ENCODE measurements around the gene PHF20. TPM values are rescaled to one million over a fixed set of nuclear protein-coding genes. Genes with fewer than 3 reads are reported as not detected.
"Not testable (repeated sequence)": the region's sequence is repeated elsewhere in the genome, so short reads cannot be mapped to it uniquely, and the experiment has no call there.

PHF20 gene
- 17.3 TPM for total RNA-seq

DNA sequence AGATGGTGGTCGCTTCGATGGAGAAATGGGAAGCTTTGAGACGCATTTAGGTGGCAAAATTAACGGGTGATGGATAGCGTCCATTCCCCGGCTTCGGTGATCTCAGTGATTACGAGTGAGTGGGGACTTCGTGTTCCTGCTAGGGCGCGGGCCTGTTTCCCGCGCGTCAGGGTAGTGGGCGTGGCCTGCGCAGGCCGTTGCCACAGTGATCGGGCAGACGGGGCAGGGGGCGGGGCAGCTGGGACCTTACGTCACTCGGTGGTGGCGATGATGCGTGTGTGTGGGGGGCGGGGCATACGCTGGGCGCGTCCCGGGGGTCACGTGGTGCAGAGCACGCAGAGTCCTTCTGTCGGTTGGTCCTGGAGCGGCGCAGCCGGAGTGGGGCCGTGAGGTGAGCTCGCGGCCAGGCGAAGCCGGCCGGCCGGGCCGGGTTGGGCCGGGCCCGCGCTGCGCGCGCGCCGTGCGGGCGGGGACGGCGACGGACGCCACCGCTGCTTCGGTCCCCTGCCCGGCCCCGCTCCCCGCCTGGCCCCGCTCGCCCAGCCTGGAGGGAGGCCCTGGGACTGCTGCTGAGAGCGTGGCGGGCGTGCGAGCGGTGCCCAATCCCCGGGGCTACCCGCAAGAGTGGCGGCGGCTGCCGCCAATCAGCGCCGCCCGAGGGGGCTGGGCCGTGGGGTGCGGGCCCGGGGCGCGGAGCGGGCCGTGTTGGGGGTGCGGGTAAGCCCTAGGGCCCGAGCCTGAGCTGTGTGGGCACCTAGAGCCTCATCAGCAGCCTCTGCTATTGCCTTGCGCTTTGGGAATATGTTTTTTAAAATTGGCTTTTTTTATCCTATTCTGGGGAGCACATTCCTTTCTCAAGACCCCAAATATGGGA is at the start of gene PHF20:
Gene PHF20 (plus strand): TSS at position 327 of the 874 bp plus-strand sequence. CDS start 29,508 bp downstream, outside the sequence.
- ATAC-seq = peak; percentile 91

DNA sequence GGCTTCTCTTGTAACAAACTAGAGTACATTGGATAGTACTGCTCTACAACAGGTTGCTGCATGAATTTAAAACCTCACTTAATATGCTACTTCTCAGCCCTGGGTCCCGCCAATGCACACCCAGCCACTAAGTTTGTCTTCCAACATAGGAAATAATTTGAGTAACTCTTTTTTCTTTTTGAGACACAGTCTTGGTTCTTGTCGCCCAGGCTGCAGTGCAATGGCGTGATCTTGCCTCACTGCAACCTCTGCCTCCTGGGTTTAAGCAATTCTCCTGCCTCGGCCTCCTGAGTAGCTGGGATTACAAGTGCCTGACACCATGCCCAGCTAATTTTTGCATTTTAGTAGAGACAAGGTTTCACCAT is 48.6 kb upstream of the PHF20 start:
- ATAC-seq = not testable (repeated sequence)

DNA sequence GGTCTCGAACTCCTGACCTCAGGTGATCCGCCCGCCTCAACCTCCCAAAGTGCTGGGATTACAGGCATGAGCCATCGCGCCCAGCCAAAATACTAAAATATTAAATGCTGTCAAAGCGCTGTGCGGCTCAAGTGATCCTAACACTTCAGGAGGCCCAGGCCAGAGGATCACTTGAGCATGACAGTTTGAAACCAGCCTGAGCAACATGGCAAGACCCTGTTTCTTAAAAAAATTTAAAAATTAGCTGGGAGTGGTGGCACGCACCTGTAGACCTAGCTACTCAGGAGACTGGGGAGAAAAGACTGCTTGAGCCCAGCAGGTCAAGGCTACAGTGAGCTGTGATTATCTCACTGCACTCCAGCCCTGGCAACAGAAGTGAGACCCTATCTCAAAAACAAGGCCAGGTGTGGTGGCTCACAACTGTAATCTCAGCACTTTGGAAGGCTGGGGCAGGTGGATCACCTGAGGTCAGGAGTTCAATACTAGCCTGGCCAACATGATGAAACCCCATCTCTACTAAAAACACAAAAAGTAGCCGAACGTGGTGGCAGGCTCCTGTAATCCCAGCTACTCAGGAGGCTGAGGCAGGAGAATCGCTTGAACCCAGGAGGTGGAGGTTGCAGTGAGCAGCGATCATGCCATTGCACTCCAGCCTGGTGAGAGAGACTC is 48.0 kb upstream of the PHF20 start:
- ATAC-seq = not testable (repeated sequence)

DNA sequence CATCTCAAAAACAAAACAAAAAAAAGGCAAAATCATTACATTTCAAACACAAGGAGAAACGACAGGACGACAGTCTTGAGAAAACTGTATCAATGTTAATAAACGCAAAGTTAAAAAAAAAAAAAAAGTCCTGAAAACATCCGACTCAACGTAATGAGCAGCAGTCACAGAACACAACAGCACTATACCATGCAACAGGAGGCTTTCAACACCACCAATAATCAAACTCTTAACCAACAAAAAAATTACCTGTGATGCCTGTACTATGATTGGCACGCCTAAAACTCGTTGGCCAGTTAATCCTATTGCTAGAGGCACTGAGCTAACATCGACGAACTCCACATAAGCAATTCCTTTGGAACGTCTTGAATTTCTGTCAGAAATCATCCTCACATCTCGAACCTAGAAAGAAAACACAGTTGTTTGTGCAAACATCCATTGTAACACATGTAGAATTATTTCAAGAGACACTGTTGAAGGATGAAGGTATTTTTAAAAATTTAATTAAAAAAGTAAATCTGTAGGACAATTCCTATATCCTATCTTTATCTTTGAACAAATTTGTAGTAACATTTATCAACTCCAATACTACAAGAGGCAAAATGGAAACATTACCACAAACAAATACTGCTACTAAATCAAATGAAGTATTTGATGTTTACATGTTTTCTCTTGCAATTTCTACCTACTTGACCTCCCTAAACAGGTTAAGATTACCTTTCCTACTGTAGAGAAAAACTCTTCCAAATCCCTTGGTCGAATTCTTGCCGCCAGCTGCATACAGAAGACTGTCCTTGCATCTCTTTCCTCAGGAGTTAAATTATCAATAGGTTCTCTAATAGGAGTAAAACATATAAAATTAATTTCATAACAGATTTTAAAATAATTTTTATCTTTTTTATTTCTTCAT is 47.2 kb upstream of the PHF20 start:
- no peak for ATAC-seq

DNA sequence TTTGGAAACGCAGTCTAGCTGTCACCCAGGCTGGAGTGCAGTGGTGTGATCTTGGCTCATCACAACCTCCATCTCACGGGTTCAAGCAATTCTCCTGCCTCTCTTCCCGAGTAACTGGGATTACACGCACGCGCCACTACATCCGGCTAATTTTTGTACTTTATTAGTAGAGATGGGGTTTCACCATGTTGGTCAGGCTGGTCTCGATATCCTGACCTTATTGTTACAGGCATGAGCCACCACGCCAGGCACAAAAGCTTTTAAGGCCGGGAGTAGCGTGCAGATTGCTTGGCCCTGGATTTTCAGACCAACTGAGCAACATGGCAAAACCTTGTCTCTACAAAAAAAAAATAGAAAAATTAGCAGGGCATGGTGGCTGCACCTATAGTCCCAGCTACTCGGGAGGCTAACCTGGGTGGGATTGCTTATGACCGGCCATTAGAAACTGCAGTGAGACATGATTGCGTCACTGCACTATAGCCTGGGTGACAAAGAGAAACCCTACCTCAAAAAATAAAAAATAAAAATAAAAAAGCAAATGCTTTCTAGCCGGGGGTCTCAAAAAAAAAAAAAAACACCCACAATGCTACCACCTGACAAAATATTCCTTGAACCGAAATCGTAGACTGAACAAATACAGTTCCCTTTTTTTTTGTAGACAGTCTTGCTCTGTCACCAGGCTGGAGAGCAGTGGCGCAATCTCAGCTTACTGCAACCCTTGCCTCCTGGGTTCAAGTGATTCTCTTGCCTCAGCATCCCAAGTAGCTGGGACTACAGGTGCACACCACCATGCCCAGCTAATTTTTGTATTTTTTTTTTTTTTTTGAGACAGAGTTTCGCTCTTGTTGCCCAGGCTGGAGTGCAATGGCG is 44.7 kb upstream of the PHF20 start:
- no peak for ATAC-seq

DNA sequence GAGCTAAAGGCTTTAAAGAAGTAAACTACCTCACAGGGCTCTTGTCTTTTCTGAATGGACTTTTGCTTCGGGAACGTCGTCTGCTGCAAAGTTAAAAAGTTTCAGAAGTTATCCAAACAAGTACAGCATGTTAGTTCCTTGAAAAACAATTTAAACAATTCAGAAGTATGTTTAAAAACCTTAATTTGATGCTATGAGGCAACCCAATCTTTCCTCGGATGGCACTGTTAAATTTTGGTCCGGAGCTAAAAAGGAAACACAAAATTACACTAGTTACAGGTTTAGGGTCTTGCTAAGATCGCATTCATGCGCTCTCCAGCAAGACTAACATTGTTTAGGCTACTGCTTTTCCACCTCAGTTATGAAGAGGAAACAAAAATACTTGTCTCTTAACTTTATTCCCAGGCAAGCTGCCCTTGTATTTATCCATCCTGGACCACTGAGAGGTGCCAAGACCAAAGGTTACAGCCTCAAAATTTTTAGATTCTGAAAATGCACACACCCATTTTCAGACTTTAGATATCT is 42.5 kb upstream of the PHF20 start:
- ATAC-seq = no peak

DNA sequence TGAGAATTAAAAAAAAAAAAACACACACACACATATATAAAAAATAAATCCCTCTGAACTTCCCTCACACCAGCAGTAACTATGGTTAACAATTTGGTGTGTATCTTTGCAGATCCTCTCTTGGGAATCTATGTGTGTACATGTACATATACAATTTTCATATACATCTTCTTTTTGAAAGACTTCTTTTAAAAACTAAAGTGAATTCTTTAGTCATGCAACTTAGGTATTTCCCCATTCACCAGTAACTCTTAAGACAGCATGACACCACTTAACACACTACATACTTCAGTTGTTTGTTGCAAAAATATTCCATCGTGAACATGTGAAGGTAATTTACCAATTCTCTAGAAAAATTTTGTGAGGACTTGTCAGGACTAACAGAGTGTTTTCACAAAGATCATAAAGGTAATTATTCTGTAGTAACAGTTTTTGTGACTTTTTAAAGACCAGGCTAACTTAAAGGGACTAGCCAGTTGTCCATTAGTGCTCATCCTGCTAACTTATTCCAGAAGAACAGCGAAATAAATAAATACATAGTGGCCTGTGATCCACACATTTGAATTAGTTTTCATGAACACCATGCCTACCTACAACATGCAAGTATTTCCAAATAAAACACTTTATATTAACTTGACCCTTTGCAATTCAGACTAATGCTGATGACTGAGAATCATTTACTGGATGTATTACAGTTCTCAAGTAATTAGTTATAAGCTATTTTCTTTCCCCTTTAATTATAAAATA is 41.8 kb upstream of the PHF20 start:
- no peak for ATAC-seq

DNA sequence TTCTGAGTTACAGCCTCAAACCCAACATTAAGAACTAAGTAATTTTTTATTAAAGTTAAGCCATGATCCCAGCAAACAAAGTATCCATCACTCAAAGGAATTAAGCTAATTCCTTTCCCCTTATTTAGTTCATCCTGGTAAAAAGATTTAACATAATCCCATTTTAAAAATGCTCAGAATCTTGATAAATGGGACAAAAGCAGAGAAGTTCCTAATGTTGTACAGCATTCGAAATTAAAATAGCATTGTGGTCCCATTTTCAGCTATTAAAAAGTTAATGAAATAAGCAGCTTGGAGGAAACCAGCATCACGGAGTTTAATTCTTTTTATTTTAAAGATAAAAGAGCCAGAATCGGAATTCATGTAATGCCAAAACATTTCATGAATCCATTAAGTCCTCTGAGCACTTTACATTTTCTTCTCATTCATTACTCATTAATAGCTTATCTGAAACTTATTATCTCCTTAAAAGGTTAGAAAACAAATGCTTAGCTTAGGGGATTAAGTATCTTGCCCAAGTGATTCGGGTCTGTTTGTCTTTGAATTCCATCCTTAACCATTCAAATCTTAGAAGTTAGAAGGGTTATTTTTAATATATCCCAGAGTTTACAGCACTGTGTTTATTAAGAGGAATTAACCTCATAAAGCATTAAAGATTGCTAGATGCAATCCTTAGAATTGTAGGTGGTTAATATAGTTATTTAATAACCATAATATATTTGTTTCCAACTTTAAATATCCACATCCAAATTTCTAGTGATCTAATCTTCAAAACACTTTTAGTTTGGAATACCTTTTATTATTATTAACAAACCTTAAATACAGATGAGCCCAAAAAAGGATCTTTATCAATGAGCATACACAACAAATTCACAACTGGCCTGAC is 41.0 kb upstream of the PHF20 start:
- no peak for ATAC-seq

DNA sequence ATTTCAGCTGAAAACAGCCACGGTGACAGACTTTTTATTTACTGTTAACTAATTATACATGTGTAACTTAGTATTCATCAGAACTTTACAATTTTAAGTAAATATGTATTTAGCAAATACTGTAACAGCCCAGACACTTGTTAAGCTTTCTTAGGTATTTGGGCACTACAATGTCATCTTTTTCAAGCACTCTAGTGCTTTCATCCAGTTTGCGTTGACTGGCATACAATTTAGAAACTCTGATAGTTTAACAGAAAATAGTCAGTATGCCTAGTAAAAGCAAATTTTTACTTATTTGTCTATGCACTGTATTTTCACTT is 40.4 kb upstream of the PHF20 start:
- ATAC-seq = no peak

DNA sequence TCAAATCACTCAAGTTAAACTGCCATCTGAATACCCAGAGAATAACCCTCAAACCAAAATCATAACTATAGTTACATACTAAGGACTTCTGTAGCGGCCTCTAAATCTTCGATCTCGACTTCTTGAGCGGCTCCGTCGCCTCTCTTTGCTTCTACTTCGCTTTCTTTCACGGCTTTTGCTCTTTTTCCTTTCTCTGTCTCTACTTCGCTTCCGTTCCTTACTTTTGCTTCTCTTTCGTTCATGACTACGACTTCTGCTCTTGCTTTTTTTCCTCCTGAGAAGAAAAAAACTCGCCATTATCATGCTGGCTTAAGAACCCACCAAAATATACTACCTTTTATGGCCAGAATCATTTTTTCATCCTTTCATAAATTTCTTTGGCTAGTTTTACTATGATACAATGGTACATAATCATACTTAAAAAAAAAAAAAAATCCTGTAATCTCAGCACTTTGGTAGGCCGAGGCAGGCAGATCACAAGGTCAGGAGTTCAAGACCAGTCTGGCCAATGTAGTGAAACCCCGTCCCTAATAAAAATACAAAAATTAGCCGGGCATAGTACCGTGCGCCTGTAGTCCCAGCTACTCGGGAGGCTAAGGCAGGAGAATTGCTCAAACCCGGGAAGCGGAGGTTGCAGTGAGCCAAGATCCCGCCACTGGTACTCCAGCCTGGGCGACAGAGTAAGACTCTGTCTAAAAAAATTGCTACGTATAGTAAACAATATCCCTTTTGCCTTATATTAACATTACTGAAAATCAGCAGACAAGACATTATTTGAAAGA is 39.8 kb upstream of the PHF20 start:
- no peak for ATAC-seq

DNA sequence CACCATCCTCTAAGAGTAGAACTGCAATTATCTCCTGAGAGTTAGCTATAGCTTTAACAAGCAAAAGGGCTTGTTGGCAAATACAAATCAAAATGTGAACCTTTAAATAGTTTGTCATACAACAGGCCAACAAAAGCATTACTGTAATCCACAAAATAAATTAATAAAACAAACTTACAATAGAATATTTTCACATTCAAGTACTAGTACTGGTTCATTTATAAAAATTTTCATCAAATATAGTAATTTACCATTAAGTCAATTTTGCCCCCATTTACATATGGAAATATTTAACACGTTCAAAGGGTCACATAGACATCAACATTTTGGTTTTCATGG is 39.2 kb upstream of the PHF20 start:
- no peak for ATAC-seq

DNA sequence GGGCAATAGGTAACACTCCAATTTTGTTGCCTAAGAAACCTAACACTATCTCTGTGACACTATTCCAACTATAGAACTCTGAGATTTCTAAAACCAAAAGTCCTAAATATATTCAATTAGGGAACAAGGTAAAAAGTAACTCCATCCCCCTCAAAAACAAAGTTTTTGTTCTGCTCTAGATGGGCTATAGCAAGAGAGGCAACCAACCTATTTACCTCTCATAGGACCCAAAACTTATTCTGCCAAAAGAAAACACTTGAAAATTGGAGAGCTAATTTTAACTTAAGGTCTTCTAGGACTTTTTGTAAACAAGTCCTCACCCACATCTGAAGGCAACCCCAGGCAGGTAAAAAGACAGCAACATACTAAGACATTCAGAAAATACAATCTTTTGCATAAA is 37.4 kb upstream of the PHF20 start:
- no peak for ATAC-seq

DNA sequence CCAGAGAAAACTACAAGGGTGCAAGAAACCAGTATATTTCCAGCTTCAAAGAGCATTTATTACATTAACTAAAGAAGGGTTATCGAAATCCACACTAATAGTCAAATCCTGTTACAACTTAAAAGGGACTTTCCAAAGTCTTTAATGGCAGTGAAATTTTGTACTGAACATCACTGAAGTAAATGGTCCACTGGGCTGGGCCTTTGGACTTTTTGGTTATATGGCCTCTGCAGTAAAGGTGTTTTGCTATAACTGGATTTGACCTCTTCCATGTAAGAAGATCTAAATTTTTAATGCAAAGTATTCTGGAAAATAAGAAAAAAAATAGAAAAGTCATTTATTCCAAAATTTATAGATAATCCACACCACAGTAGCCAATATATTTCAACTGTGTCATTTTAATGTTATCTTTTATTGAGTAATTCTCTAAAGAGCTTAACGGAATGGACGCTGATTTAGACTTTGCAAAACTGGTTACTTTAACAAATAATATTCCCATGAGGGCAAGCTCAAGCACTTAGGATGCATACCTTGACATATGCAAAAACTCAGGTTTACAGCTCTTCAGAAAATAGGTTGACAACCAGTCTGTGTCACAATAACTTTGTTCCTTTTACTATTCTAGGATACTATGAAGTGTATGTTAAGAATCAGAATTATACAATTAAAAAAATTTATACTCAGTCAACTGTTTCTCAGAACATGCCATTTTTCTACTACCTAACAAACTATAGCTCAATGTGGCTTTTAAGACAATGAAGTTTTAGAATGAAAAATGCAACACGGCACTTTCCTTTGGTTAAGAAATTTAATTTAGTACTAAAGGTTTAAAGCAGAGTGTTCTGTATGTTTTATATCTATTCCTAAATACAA is 36.8 kb upstream of the PHF20 start:
- no peak for ATAC-seq

DNA sequence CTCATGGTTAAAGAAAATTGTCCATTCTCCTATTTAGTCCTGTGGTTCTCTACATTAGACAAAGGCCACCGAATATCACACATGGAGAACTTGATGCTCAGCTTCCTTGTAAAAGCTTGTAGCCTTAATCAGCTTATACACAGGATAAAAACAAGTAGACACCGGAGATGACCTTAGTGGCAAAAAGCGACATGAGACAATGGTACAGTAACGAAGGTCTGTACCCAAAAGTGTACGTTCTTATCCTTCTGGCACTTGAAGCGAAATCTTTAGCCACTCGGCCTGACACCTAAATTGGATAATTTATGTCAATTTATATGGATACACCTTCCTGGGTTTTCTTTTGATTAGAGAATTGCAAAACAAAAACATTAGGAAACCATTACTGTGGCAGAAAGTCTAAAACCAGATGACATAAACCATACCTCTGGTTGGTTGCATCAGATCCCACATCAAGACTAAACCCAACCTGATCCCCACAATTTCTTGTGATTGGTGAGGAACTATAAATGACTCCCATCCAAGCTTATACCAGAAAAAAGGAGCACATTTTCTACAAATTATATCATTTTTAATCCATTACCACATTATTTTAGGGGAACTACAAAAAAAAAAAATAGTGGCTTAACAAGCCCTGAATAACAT is 35.9 kb upstream of the PHF20 start:
- no peak for ATAC-seq

DNA sequence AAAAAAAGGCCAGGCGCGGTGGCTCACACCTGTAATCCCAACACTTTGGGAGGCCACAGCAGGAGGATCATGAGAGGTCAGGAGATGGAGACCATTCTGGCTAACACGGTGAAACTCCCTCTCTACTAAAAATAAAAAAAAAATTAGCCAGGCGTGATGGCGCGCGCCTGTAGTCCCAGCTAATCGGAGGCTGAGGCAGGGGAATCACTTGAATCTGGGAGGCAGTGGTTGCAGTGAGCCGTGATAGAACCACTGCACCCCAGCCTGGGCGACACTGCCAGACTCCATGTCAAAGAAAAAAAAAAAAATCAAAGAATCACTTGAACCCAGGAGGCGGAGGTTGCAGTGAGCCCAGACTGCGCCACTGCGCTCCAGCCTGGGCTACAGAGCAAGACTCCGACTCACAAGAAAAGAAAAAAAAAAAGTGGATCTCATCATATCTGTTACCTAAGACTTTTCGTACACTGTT is 33.9 kb upstream of the PHF20 start:
- no peak for ATAC-seq

DNA sequence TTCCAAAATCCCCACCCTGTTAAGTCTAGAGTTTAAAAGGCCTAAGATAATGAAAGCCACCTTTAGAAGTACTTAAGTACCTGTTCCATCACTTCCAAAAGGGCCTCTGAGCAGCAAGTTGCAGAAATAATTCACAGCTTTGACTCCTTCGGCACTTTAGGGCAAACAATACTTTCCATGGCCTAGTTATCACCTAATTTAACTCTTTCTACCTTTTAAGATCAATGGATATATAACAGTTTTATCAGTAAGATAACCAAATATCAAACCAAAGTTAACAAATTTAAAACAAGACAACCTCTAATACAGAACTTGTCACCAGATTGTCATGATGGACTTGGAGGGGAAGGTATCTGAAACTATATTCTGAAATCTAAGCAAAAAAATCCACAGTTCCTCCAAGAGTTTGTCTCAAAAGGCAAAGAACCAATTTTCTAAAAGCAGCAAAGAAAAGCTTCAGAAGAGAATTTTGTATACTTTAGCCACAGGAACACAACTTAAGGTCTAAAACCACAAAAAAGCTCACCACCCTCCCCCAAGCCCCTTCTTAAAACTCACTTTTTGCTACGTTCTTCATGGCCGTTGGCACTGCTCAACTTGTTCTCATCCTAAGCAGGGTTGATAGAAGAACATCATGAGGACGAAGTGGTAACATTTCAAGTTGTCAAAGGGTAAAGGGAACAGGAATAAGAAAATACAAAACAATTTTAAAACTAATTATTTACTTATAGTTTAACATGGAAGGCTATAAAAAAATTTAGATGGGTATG is 33.2 kb upstream of the PHF20 start:
- ATAC-seq = no peak
